Measurements from ENCODE around the gene THBS2.

DNA sequence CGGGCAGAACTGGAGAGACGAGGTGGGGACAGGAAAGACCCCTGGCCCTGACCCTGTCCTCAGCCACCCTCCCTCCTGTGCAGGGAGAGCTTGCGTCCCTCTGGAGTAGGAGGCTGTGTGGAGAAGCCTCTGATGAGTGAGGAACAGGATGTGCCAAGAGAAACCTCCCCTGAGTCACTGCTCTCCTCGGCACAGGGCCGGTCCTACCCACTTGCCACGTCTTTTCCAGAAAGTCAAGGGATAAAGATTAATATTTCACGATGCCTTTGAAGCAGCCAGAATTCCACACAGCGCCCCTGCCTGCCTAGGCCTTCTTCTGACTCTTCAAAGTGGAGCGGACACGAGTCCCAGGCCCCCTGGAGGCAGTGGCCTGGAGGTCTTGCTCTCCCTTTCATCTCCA, 34.9 kb upstream of the THBS2 start:
- TF ChIP-seq, protein P1, sequence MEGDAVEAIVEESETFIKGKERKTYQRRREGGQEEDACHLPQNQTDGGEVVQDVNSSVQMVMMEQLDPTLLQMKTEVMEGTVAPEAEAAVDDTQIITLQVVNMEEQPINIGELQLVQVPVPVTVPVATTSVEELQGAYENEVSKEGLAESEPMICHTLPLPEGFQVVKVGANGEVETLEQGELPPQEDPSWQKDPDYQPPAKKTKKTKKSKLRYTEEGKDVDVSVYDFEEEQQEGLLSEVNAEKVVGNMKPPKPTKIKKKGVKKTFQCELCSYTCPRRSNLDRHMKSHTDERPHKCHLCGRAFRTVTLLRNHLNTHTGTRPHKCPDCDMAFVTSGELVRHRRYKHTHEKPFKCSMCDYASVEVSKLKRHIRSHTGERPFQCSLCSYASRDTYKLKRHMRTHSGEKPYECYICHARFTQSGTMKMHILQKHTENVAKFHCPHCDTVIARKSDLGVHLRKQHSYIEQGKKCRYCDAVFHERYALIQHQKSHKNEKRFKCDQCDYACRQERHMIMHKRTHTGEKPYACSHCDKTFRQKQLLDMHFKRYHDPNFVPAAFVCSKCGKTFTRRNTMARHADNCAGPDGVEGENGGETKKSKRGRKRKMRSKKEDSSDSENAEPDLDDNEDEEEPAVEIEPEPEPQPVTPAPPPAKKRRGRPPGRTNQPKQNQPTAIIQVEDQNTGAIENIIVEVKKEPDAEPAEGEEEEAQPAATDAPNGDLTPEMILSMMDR (conservative IDR thresholded peaks at IDR 0.05 in 1 of 2, IDR thresholded peaks at IDR 0.05 in 1 of 2; ENCODE audit: extremely low read depth in 1 of 2, insufficient read depth in 1 of 2, low read depth in 1 of 2, low read length in 2 of 2), result no peak
- no peak for TF ChIP-seq EZH2 (IDR thresholded peaks at IDR 0.05; ENCODE audit: borderline replicate concordance, low read length)

All from mammary epithelial cell (primary cell).